Ovary (tissue), 9 donors: ENCODE data around the gene HLA-DPB1. TPM values are rescaled to one million over a fixed set of nuclear protein-coding genes. Genes with fewer than 3 reads are reported as not detected.

Source experiments
- DNase-seq, 5 donors: peaks; one replicate each; pipeline ENCODE4 v3.0.0-alpha.2; 2019 to 2020
- H3K27ac ChIP-seq, 2 donors: fragments of 200-600 bp; one replicate each; pipeline versions ENCODE4 v1.5.1 to v1.8.0; 2019 to 2022
- H3K27me3 ChIP-seq: fragments of 200-600 bp; one replicate; pipeline ENCODE4 v1.8.0; 2022
- H3K36me3 ChIP-seq: fragments of 200-600 bp; sonication (generic); one replicate; pipeline ENCODE4 v1.5.1; 2019
- H3K4me1 ChIP-seq: one replicate; pipeline ENCODE4 v1.8.1; 2013; ENCODE audit warnings: mild to moderate bottlenecking, moderate library complexity; ENCODE audit not compliant: insufficient read depth
- H3K4me3 ChIP-seq: fragments of 200-600 bp; sonication (generic); one replicate; pipeline ENCODE4 v1.5.1; 2017
- H3K9me3 ChIP-seq, 2 donors: fragments of 200-600 bp in 1 of 2; sonication (generic) in 1 of 2; one replicate each; pipeline versions ENCODE4 v1.5.1 to v1.8.1; 2013 to 2019; ENCODE audit warnings: mild to moderate bottlenecking in 1 of 2, moderate library complexity in 1 of 2
- CTCF ChIP-seq, 3 donors: fragments of 450-650 bp in 2 of 3; fragments of 200-600 bp in 1 of 3; IDR thresholded peaks; one replicate each; pipeline versions ENCODE4 v1.5.1 to v1.8.0; 2016 to 2022; ENCODE audit warnings: antibody characterized with exemption in 3 of 3, mild to moderate bottlenecking in 1 of 3
- EP300 ChIP-seq: sonication (generic); formaldehyde crosslinking; IDR thresholded peaks from one replicate; pipeline ENCODE4 v1.6.1; 2017; ENCODE audit warnings: antibody characterized with exemption
- POLR2A ChIP-seq: fragments of 450-650 bp; IDR thresholded peaks from one replicate; pipeline ENCODE4 v1.6.1; 2017; ENCODE audit warnings: antibody characterized with exemption, mild to moderate bottlenecking, moderate library complexity
- WGBS, 3 donors: extraction: QIAGEN DNeasy Blood & Tissue Kit in 1 of 3; methylation state at CpG; one replicate each; pipeline versions ENCODE4 v1.1.5 to v1.1.7; 2013 to 2017; 5-methylcytosine and 5-hydroxymethylcytosine counted together
- intact Hi-C, 4 donors: fragments of 100-400 bp; cut with DNase I; formaldehyde crosslinking; loops; one replicate each; pipeline versions ENCODE4 v1.11.0 to v1.15.1; 2022 to 2023
- polyA plus RNA-seq, 2 donors: library from polyadenylated mRNA; stranded (reverse); fragments of 200-250 nt in 1 of 2; fragments of 350-450 nt in 1 of 2; fragmentation: Illumina TruSeq in 1 of 2; extraction: RNeasy Lipid Tissue Mini Kit (QIAGEN cat#74804) in 1 of 2; gene quantifications; one replicate each; pipeline ENCODE4 v1.2.3, GENCODE V29; 2013 to 2014
- total RNA-seq, 7 donors: library from RNA; depleted of rRNA in 2 of 7; stranded (reverse); fragments of >200 nt in 2 of 7; fragmentation: NEBNext Ultra II Directional in 3 of 7; extraction: Animal tissue kit (Norgen Biotek cat#: 25700) in 3 of 7; gene quantifications; one replicate each; pipeline versions ENCODE4 v1.1.0 to v1.2.4, GENCODE V29; 2016 to 2023
- donor health status: DM: no; HTN: no; CAD: no; lungs with moderate emphysema.
- donor health status: DM: no; HTN: no; CAD: no.
- donor health status: Bipolar disorder and iron deficiency.
- donor health status: DM: yes; HTN: yes; CAD: no.
- donor health status: DM: no; HTN: no; CAD: no.
- donor health status: DM: yes; HTN: yes; CAD: no.

The HLA-DPB1 gene
- total and polyA plus RNA-seq, 9 donors, result 19.4 to 120 (median 44.7) TPM

DNA sequence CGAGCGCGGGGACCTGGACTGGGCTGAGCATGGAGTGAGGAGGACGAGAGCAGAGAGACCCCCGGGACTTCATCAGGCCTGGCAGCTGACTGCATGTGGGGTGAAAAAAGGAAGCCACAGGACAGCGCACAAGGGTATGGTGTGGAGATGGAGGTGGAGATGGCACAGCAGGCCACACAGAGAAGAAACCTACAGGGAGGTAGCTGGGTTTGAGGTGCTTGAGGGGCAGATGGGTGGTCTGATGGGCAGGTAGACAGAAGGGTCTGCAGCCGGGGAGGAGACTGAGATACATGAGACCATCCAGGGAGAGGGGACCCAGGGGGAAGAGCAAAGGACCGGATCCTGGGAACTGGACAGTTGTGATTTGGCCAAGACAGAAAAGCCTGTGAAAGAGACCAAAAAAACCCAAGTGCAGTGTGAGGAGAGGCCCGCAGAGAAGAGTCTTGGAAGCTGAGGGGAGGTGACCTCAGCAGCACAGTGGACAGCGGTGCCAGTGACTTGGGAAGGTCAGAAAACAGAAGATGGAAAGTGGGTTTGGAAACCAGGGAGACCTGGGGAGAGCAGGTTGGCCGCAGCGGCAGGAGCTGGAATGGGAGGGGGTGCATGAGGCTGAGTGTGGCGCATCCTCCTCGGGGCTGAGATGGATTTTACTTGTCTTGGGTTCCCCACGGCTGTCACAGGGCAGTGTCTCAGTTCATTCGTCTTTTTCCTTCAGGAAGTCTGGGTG lies 5.5 kb downstream of the HLA-DPB1 start:
- H3K36me3 ChIP-seq, result no peaks in the 10 kb centered on the region
- H3K4me1 ChIP-seq, result peaks cover 2% of the 10 kb centered on the region
- TF ChIP-seq CTCF (IDR thresholded peaks at IDR 0.05) (no peak), POLR2A (no peak), EP300 (no peak)
- peak overlapping the region; percentile 40 for H3K4me3 ChIP-seq
- no peak for DNase-seq
- H3K27ac ChIP-seq, result peak overlapping the region; percentile 83 to 84
- no peaks in the 10 kb centered on the region for H3K27me3 ChIP-seq
- WGBS, 3 donors, result 64 to 80% (median 76%) methylated on average over 15 to 16 of the region's 16 CpGs
- intact Hi-C loops, result loop anchor here in 2 of 4 donors (10.0 kb wide), 1 partner anchor 66 kb away; no protein-coding TSS in a partner anchor
- no peaks in the 10 kb centered on the region for H3K9me3 ChIP-seq

GRCh38 chr6:33082702-33083101 lies 6.9 kb downstream of the HLA-DPB1 start:
- intact Hi-C loops, result loop anchor here in 2 of 4 donors (10.0 kb wide), 1 partner anchor 68 kb away; no protein-coding TSS in a partner anchor
- Histone ChIP-seq H3K36me3 (no peaks in the 10 kb centered on the region), H3K27ac (no peak overlapping the region), H3K9me3 (no peaks in the 10 kb centered on the region), H3K4me3 (no peak overlapping the region), H3K4me1 (peaks cover 2% of the 10 kb centered on the region), H3K27me3 (no peaks in the 10 kb centered on the region)
- DNase-seq, result no peak
- WGBS, 3 donors, result 0 to 90% (median 48%) methylated on average over 2 of the region's 2 CpGs
- TF ChIP-seq CTCF (IDR thresholded peaks at IDR 0.05), result peak in 2 of 3 donors; percentile 8 to 76
- no peak for TF ChIP-seq POLR2A

GRCh38 chr6:33085627-33086026 lies 9.8 kb downstream of the HLA-DPB1 start:
- peaks cover 2% of the 10 kb centered on the region for H3K4me1 ChIP-seq
- H3K9me3 ChIP-seq, result no peaks in the 10 kb centered on the region
- no peak overlapping the region for H3K4me3 ChIP-seq
- H3K27ac ChIP-seq, result no peak overlapping the region
- WGBS, 3 donors, result 66 to 84% (median 68%) methylated on average over 7 to 8 of the region's 8 CpGs
- intact Hi-C loops, result loop anchor here in 2 of 4 donors (10.0 kb wide), 1 partner anchor 71 kb away; no protein-coding TSS in a partner anchor
- no peaks in the 10 kb centered on the region for H3K27me3 ChIP-seq
- no peak for DNase-seq
- no peak for TF ChIP-seq CTCF (IDR thresholded peaks at IDR 0.05)
- TF ChIP-seq POLR2A, result no peak
- no peak for TF ChIP-seq EP300
- H3K36me3 ChIP-seq, result no peaks in the 10 kb centered on the region

GRCh38 chr6:33088258-33088930 lies 12.6 kb downstream of the HLA-DPB1 start:
- intact Hi-C loops, result loop anchor here in 2 of 4 donors (10.0 kb wide), 1 partner anchor 74 kb away; no protein-coding TSS in a partner anchor
- Histone ChIP-seq H3K36me3 (no peaks in the 10 kb centered on the region), H3K4me3 (no peak overlapping the region), H3K27ac (no peak overlapping the region), H3K9me3 (no peaks in the 10 kb centered on the region), H3K4me1 (no peaks in the 10 kb centered on the region), H3K27me3 (no peaks in the 10 kb centered on the region)
- TF ChIP-seq CTCF (IDR thresholded peaks at IDR 0.05) (no peak), EP300 (no peak), POLR2A (no peak)
- 58 to 81% (median 70%) methylated on average over 3 of the region's 3 CpGs for WGBS, 3 donors
- DNase-seq, result no peak
